Hypothalamus (tissue), 51 donors: ENCODE measurements around the gene FBXL13.
A peak's percentile ranks its signal among the peaks of the same experiment; 100 is the strongest.
"Not testable (repeated sequence)": the region's sequence is repeated elsewhere in the genome, so short reads cannot be mapped to it uniquely, and the experiment has no call there.

Source experiments
- DNase-seq, 51 donors: peaks; one replicate each; lab custom pipeline; 2025; lab: John Stamatoyannopoulos, UW

FBXL13 gene

GRCh38 chr7:102902052-102902451 lies 172.5 kb downstream of the FBXL13 start:
- not testable (repeated sequence) for DNase-seq

- DNase-seq: no peak
Measured at GRCh38 chr7:102898532-102898859, 176.1 kb downstream of the FBXL13 start.

GRCh38 chr7:102897856-102898531 lies 176.6 kb downstream of the FBXL13 start:
- no peak for DNase-seq

- DNase-seq: no peak
Measured at GRCh38 chr7:102897211-102897631, 177.4 kb downstream of the FBXL13 start.

GRCh38 chr7:102896585-102896984 lies 178.0 kb downstream of the FBXL13 start:
- DNase-seq: no peak

GRCh38 chr7:102895602-102896001 lies 179.0 kb downstream of the FBXL13 start:
- DNase-seq: no peak

- no peak for DNase-seq
Measured at GRCh38 chr7:102892631-102893278, 181.8 kb downstream of the FBXL13 start.

GRCh38 chr7:102891693-102892261 lies 182.8 kb downstream of the FBXL13 start:
- peak in 6 of 51 donors; percentile 1 to 11 (median 6) for DNase-seq

- no peak for DNase-seq
Measured at GRCh38 chr7:102890971-102891692, 183.5 kb downstream of the FBXL13 start.

GRCh38 chr7:102890292-102890970 lies 184.2 kb downstream of the FBXL13 start:
- DNase-seq: peak in 1 of 51 donors; percentile 27

GRCh38 chr7:102889851-102890250 lies 184.7 kb downstream of the FBXL13 start:
- no peak for DNase-seq

GRCh38 chr7:102888561-102889233 lies 185.9 kb downstream of the FBXL13 start:
- no peak for DNase-seq

GRCh38 chr7:102883098-102883860 lies 191.3 kb downstream of the FBXL13 start:
- no peak for DNase-seq

GRCh38 chr7:102875700-102876295 lies 198.8 kb downstream of the FBXL13 start:
- DNase-seq: no peak

- DNase-seq: no peak
Measured at GRCh38 chr7:102874966-102875365, 199.6 kb downstream of the FBXL13 start.

GRCh38 chr7:102874166-102874829 lies 200.3 kb downstream of the FBXL13 start:
- no peak for DNase-seq

GRCh38 chr7:102873470-102874165 lies 201.0 kb downstream of the FBXL13 start:
- no peak for DNase-seq

- DNase-seq: no peak
Measured at GRCh38 chr7:102872460-102872859, 202.1 kb downstream of the FBXL13 start.
